ENCODE measurements around the gene CXCL12.

- no peak for TF ChIP-seq EZH2 (IDR thresholded peaks at IDR 0.05; ENCODE audit: insufficient read depth, poor library complexity, severe bottlenecking)
- no peak for TF ChIP-seq EZH2phosphoT487 (IDR thresholded peaks at IDR 0.05; ENCODE audit: insufficient read depth, low read depth)
Observed at GRCh38 chr10:44343843-44344242, 41.1 kb downstream of the CXCL12 start.
